ENCODE data around the gene IZUMO1.
"Not testable (repeated sequence)": the region's sequence is repeated elsewhere in the genome, so short reads cannot be mapped to it uniquely, and the experiment has no call there.

The IZUMO1 gene

GRCh38 chr19:48746738-48747575 is at the start of gene IZUMO1:
Gene IZUMO1, minus strand, starts transcription at chr19:48746909. Its CDS starts 1,050 bp downstream, at chr19:48745859.
- no peak for DNase-seq (ENCODE audit: low read depth)

GRCh38 chr19:48795685-48796070 is 49.0 kb upstream of the IZUMO1 start:
- no peak for DNase-seq (ENCODE audit: low read depth)

GRCh38 chr19:48795055-48795684 is 48.5 kb upstream of the IZUMO1 start:
- peak; percentile 84 for DNase-seq (ENCODE audit: low read depth)

GRCh38 chr19:48794291-48794690 is 47.6 kb upstream of the IZUMO1 start:
- no peak for DNase-seq (ENCODE audit: low read depth)

GRCh38 chr19:48793271-48793670 is 46.6 kb upstream of the IZUMO1 start:
- DNase-seq (ENCODE audit: low read depth): no peak

GRCh38 chr19:48787331-48787730 is 40.6 kb upstream of the IZUMO1 start:
- DNase-seq (ENCODE audit: low read depth): not testable (repeated sequence)

- DNase-seq (ENCODE audit: low read depth): not testable (repeated sequence)
Measured at GRCh38 chr19:48786422-48786821, 39.7 kb upstream of the IZUMO1 start.

- peak; percentile 33 for DNase-seq (ENCODE audit: low read depth)
Measured at GRCh38 chr19:48784527-48784926, 37.8 kb upstream of the IZUMO1 start.

GRCh38 chr19:48780631-48781391 is 34.1 kb upstream of the IZUMO1 start:
- DNase-seq (ENCODE audit: low read depth): peak; percentile 98

GRCh38 chr19:48779636-48780035 is 32.9 kb upstream of the IZUMO1 start:
- DNase-seq (ENCODE audit: low read depth): no peak

- no peak for DNase-seq (ENCODE audit: low read depth)
Measured at GRCh38 chr19:48777720-48778119, 31.0 kb upstream of the IZUMO1 start.

- no peak for DNase-seq (ENCODE audit: low read depth)
Measured at GRCh38 chr19:48777139-48777538, 30.4 kb upstream of the IZUMO1 start.

- no peak for DNase-seq (ENCODE audit: low read depth)
Measured at GRCh38 chr19:48772503-48772953, 25.8 kb upstream of the IZUMO1 start.

GRCh38 chr19:48770734-48771472 is 24.2 kb upstream of the IZUMO1 start:
- DNase-seq (ENCODE audit: low read depth): no peak

GRCh38 chr19:48770266-48770665 is 23.6 kb upstream of the IZUMO1 start:
- no peak for DNase-seq (ENCODE audit: low read depth)

GRCh38 chr19:48768994-48769713 is 22.4 kb upstream of the IZUMO1 start:
- no peak for DNase-seq (ENCODE audit: low read depth)

- not testable (repeated sequence) for DNase-seq (ENCODE audit: low read depth)
Measured at GRCh38 chr19:48768171-48768753, 21.6 kb upstream of the IZUMO1 start.

GRCh38 chr19:48765816-48766215 is 19.1 kb upstream of the IZUMO1 start:
- not testable (repeated sequence) for DNase-seq (ENCODE audit: low read depth)

GRCh38 chr19:48760504-48761205 is 13.9 kb upstream of the IZUMO1 start:
- no peak for DNase-seq (ENCODE audit: low read depth)

GRCh38 chr19:48757741-48758144 is 11.0 kb upstream of the IZUMO1 start:
- DNase-seq (ENCODE audit: low read depth): no peak
